Measurements from ENCODE around the gene OR2V1.
"Not testable (repeated sequence)": the region's sequence is repeated elsewhere in the genome, so short reads cannot be mapped to it uniquely, and the experiment has no call there.

Gene OR2V1

GRCh38 chr5:181159286-181160151 lies 28.6 kb upstream of the OR2V1 start:
- DNase-seq = peak; percentile 91

- no peak for DNase-seq
These were observed 27.9 kb upstream of the OR2V1 start for GRCh38 chr5:181158869-181159268.

- no peak for DNase-seq
These were observed 25.8 kb upstream of the OR2V1 start for GRCh38 chr5:181156758-181157157.

- DNase-seq = no peak
These were observed 22.8 kb upstream of the OR2V1 start for GRCh38 chr5:181153814-181154213.

- DNase-seq = no peak
These were observed 21.4 kb upstream of the OR2V1 start for GRCh38 chr5:181152406-181152805.

GRCh38 chr5:181151146-181151545 lies 20.2 kb upstream of the OR2V1 start:
- no peak for DNase-seq

- no peak for DNase-seq
These were observed 19.1 kb upstream of the OR2V1 start for GRCh38 chr5:181149806-181150733.

- DNase-seq = no peak
These were observed 18.4 kb upstream of the OR2V1 start for GRCh38 chr5:181149355-181149754.

- not testable (repeated sequence) for DNase-seq
These were observed 16.1 kb upstream of the OR2V1 start, which contains the start of gene OR2V2 for GRCh38 chr5:181146927-181147636. TSS of gene OR2V2 (plus strand) at chr5:181147586. CDS start at chr5:181154943, 7,357 bp downstream.

GRCh38 chr5:181145133-181145532 lies 14.2 kb upstream of the OR2V1 start:
- no peak for DNase-seq

GRCh38 chr5:181142054-181142453 lies 11.1 kb upstream of the OR2V1 start:
- DNase-seq = no peak

- DNase-seq = no peak
These were observed 9.8 kb upstream of the OR2V1 start for GRCh38 chr5:181140766-181141165.

- DNase-seq = no peak
These were observed 7.3 kb upstream of the OR2V1 start for GRCh38 chr5:181138258-181138657.

- DNase-seq = no peak
These were observed 5.5 kb upstream of the OR2V1 start for GRCh38 chr5:181136361-181136955.

GRCh38 chr5:181134259-181134658 lies 3.3 kb upstream of the OR2V1 start:
- no peak for DNase-seq

GRCh38 chr5:181133610-181134231 lies 2.8 kb upstream of the OR2V1 start:
- DNase-seq = no peak

GRCh38 chr5:181133083-181133482 lies 2.1 kb upstream of the OR2V1 start:
- DNase-seq = no peak

- no peak for DNase-seq
These were observed 545 bp upstream of the OR2V1 start for GRCh38 chr5:181131514-181131913.

- not testable (repeated sequence) for DNase-seq
These were observed 888 bp downstream of the OR2V1 start for GRCh38 chr5:181130081-181130480.

- DNase-seq = no peak
These were observed 1.4 kb downstream of the OR2V1 start for GRCh38 chr5:181129601-181130000.

GRCh38 chr5:181127907-181128626 lies 2.9 kb downstream of the OR2V1 start:
- DNase-seq = no peak

All from retina (tissue), 1 donor.